GM23338 (cell line): Measurements from ENCODE around the gene COL18A1. TPM values are rescaled to one million over a fixed set of nuclear protein-coding genes. Genes with fewer than 3 reads are reported as not detected.

ENCODE experiments used
- ATAC-seq: fragments of 200-7000 bp; cut with Tn5 transposase; 3 replicates; pipeline ENCODE4 v1.9.1; 2020
- DNase-seq: peaks from one replicate; pipeline ENCODE4 v3.0.0-alpha.2; 2015; ENCODE audit warnings: low spot score
- H2AFZ ChIP-seq: fragments of 200-600 bp; sonication (generic); 2 replicates; pipeline ENCODE4 v1.8.0; 2016; ENCODE audit warnings: antibody characterized with exemption, mild to moderate bottlenecking, moderate library complexity
- H3F3A ChIP-seq: fragments of 200-600 bp; sonication (generic); replicated peaks from 2 replicates; pipeline ENCODE4 v1.8.0; 2017; ENCODE audit warnings: antibody characterized with exemption, mixed run types, low read depth
- H3K27ac ChIP-seq: fragments of 200-600 bp; sonication (generic); 2 replicates; pipeline ENCODE4 v1.6.1; 2016; ENCODE audit warnings: low read depth
- H3K27me3 ChIP-seq: fragments of 200-600 bp; sonication (generic); 2 replicates; pipeline ENCODE4 v1.8.0; 2016; ENCODE audit warnings: mild to moderate bottlenecking, mixed run types, moderate library complexity; ENCODE audit not compliant: insufficient read depth
- H3K36me3 ChIP-seq: fragments of 200-600 bp; sonication (generic); 2 replicates; pipeline ENCODE4 v1.8.0; 2016; ENCODE audit warnings: mild to moderate bottlenecking; ENCODE audit not compliant: insufficient read depth
- H3K4me1 ChIP-seq: fragments of 200-600 bp; sonication (generic); 2 replicates; pipeline ENCODE4 v1.8.0; 2016; ENCODE audit warnings: mild to moderate bottlenecking, moderate library complexity; ENCODE audit not compliant: insufficient read depth
- H3K4me2 ChIP-seq: fragments of 200-600 bp; sonication (generic); 2 replicates; pipeline ENCODE4 v1.7.1; 2017; ENCODE audit warnings: mixed run types
- H3K4me3 ChIP-seq: fragments of 200-600 bp; sonication (generic); 2 replicates; pipeline ENCODE4 v1.6.1; 2016; ENCODE audit warnings: mixed run types
- H3K79me2 ChIP-seq: fragments of 200-600 bp; sonication (generic); replicated peaks from 2 replicates; pipeline ENCODE4 v1.8.0; 2017; ENCODE audit warnings: mild to moderate bottlenecking; ENCODE audit not compliant: insufficient read depth
- H3K9me2 ChIP-seq: fragments of 200-600 bp; sonication (generic); 2 replicates; pipeline ENCODE4 v1.8.0; 2017; ENCODE audit not compliant: insufficient read depth
- H4K20me1 ChIP-seq: fragments of 200-600 bp; sonication (generic); replicated peaks from 2 replicates; pipeline ENCODE4 v1.8.0; 2017; ENCODE audit warnings: mild to moderate bottlenecking; ENCODE audit not compliant: insufficient read depth
- H3K27ac Mint-ChIP-seq: 2 replicates; pipeline ENCODE4 v1.8.0; 2020; ENCODE audit warnings: inconsistent platforms, mild to moderate bottlenecking, moderate library complexity, mixed read lengths
- H3K27me3 Mint-ChIP-seq: 3 replicates; pipeline ENCODE4 v1.8.0; 2022; ENCODE audit warnings: low read depth, mild to moderate bottlenecking, moderate library complexity, mixed read lengths, inconsistent platforms; ENCODE audit not compliant: insufficient read depth, poor library complexity
- H3K36me3 Mint-ChIP-seq: 3 replicates; pipeline ENCODE4 v1.8.0; 2021; ENCODE audit warnings: low read depth, mild to moderate bottlenecking, inconsistent platforms, moderate library complexity, mixed read lengths
- H3K4me1 Mint-ChIP-seq: 3 replicates; pipeline ENCODE4 v1.8.0; 2020; ENCODE audit warnings: mild to moderate bottlenecking, inconsistent platforms, mixed read lengths
- H3K4me3 Mint-ChIP-seq: 3 replicates; pipeline ENCODE4 v1.8.0; 2021; ENCODE audit warnings: moderate library complexity, mild to moderate bottlenecking, inconsistent platforms, mixed read lengths
- H3K9me3 Mint-ChIP-seq: 3 replicates; pipeline ENCODE4 v1.8.0; 2020; ENCODE audit warnings: moderate library complexity, mild to moderate bottlenecking, inconsistent platforms, mixed read lengths
- CREB1 ChIP-seq: fragments of 250-450 bp; sonication (Bioruptor Pico); IDR thresholded peaks from 2 replicates; pipeline ENCODE4 v1.5.0; 2020; ENCODE audit warnings: low read depth, mild to moderate bottlenecking, moderate library complexity
- CTCF ChIP-seq, 2 experiments: fragments of 200-600 bp in 1 of 2; sonication (generic) in 1 of 2; conservative IDR thresholded peaks; 2 replicates each; pipeline versions ENCODE4 v1.5.1 to v1.6.1; 2016 to 2017; ENCODE audit warnings: antibody characterized with exemption in 2 of 2, low read depth in 2 of 2, mild to moderate bottlenecking in 2 of 2, moderate library complexity in 1 of 2
- ETS1 ChIP-seq: IDR thresholded peaks from 2 replicates; pipeline ENCODE4 v1.6.1; 2016; ENCODE audit warnings: antibody characterized with exemption
- EZH2 ChIP-seq: fragments of 200-600 bp; sonication (generic); IDR thresholded peaks from one replicate; pipeline ENCODE4 v1.8.0; 2017; ENCODE audit warnings: antibody characterized with exemption, mild to moderate bottlenecking, low read depth; ENCODE audit not compliant: unreplicated experiment
- EZH2phosphoT487 ChIP-seq: fragments of 200-600 bp; sonication (generic); IDR thresholded peaks from one replicate; pipeline ENCODE4 v1.8.1; 2018; ENCODE audit warnings: antibody characterized with exemption; ENCODE audit not compliant: unreplicated experiment
- JUNB ChIP-seq: IDR thresholded peaks from one replicate; pipeline ENCODE4 v1.6.1; 2016; ENCODE audit warnings: antibody characterized with exemption; ENCODE audit not compliant: unreplicated experiment
- NANOG ChIP-seq: IDR thresholded peaks from 2 replicates; pipeline ENCODE4 v1.6.1; 2016; ENCODE audit warnings: antibody characterized with exemption, borderline replicate concordance
- POLR2AphosphoS5 ChIP-seq: IDR thresholded peaks from 2 replicates; pipeline ENCODE4 v1.6.1; 2016; ENCODE audit warnings: antibody characterized with exemption, low read depth
- REST ChIP-seq: IDR thresholded peaks from one replicate; pipeline ENCODE4 v1.6.1; 2018; ENCODE audit warnings: antibody characterized with exemption; ENCODE audit not compliant: unreplicated experiment
- STAT1 ChIP-seq: IDR thresholded peaks from one replicate; pipeline ENCODE4 v1.6.1; 2016; ENCODE audit warnings: antibody characterized with exemption; ENCODE audit not compliant: unreplicated experiment
- ZNF114 ChIP-seq: fragments of 250-450 bp; sonication (Bioruptor Pico); IDR thresholded peaks from 2 replicates; pipeline ENCODE4 v1.5.0; 2020; ENCODE audit warnings: mild to moderate bottlenecking, moderate library complexity
- ZNF331 ChIP-seq: fragments of 250-450 bp; sonication (Bioruptor Pico); IDR thresholded peaks from 2 replicates; pipeline ENCODE4 v1.5.0; 2020; ENCODE audit warnings: low read depth, mild to moderate bottlenecking, moderate library complexity
- ZNF462 ChIP-seq: fragments of 250-450 bp; sonication (Bioruptor Pico); IDR thresholded peaks from 2 replicates; pipeline ENCODE4 v1.5.0; 2020; ENCODE audit warnings: mild to moderate bottlenecking, moderate library complexity
- polyA plus RNA-seq: library from polyadenylated mRNA; unstranded; fragments of >200 nt; fragmentation: Nextera tagmentation; extraction: Ambion mirVana; gene quantifications from 2 replicates; pipeline ENCODE4 v1.2.1, GENCODE V29; 2016
- total RNA-seq: library from RNA; depleted of rRNA; stranded (reverse); fragments of >200 nt; shearing (Covaris generic); gene quantifications from 2 replicates; pipeline ENCODE4 v1.2.3, GENCODE V29; 2014

The COL18A1 gene
- total and polyA plus RNA-seq, 2 experiments from 2014 or later = 38.4 to 430 TPM

- no peak overlapping the region for H3K4me3 ChIP-seq
- Mint-ChIP-seq H3K9me3 (peaks cover 3% of the 10 kb centered on the region; the same call in 1 of the 3 replicates), H3K4me1 (peaks cover 7% of the 10 kb centered on the region; the same call in 2 of the 3 replicates), H3K36me3 (peaks cover 16% of the 10 kb centered on the region; the same call in 2 of the 3 replicates), H3K4me3 (no peak overlapping the region), H3K27ac (peak overlapping the region; percentile 83; the same call in 1 of the 2 replicates), H3K27me3 (peaks cover 2% of the 10 kb centered on the region)
- H2AFZ ChIP-seq = no peak overlapping the region
- no peaks in the 10 kb centered on the region for H3K27me3 ChIP-seq
- H3F3A ChIP-seq = peaks cover 16% of the 10 kb centered on the region
- no peak overlapping the region for H3K4me2 ChIP-seq
- ATAC-seq (no peak), DNase-seq (no peak)
- H3K9me2 ChIP-seq = peaks cover 7% of the 10 kb centered on the region; the same call in 1 of the 2 replicates
- TF ChIP-seq ZNF114 (CRISPR knock-in tag) (no peak), ZNF462 (no peak), ETS1 (no peak), EZH2phosphoT487 (no peak), CTCF (conservative IDR thresholded peaks at IDR 0.05; ENCODE audit: low read depth in 2 of 2) (no peak), NANOG (no peak), EZH2 (no peak), CREB1 (CRISPR knock-in tag) (no peak), REST (no peak), POLR2AphosphoS5 (no peak), ZNF331 (no peak), STAT1 (no peak), JUNB (no peak)
- no peaks in the 10 kb centered on the region for H3K36me3 ChIP-seq
- H3K27ac ChIP-seq = no peak overlapping the region
- H3K79me2 ChIP-seq = peaks cover 63% of the 10 kb centered on the region
- H3K4me1 ChIP-seq = no peaks in the 10 kb centered on the region
- peaks cover 13% of the 10 kb centered on the region; the same call in 1 of the 2 replicates for H4K20me1 ChIP-seq
Observed at GRCh38 chr21:45454060-45454925, 49.3 kb downstream of the COL18A1 start.
